HG02981 (cell line): ENCODE results near the gene ANKZF1.

Experiments
- ATAC-seq: cut with Tn5 transposase; IDR thresholded peaks from one replicate; pipeline ENCODE4 v1.9.1; 2021; ENCODE audit warnings: mild to moderate bottlenecking, moderate library complexity; ENCODE audit not compliant: unreplicated experiment

The ANKZF1 gene

DNA sequence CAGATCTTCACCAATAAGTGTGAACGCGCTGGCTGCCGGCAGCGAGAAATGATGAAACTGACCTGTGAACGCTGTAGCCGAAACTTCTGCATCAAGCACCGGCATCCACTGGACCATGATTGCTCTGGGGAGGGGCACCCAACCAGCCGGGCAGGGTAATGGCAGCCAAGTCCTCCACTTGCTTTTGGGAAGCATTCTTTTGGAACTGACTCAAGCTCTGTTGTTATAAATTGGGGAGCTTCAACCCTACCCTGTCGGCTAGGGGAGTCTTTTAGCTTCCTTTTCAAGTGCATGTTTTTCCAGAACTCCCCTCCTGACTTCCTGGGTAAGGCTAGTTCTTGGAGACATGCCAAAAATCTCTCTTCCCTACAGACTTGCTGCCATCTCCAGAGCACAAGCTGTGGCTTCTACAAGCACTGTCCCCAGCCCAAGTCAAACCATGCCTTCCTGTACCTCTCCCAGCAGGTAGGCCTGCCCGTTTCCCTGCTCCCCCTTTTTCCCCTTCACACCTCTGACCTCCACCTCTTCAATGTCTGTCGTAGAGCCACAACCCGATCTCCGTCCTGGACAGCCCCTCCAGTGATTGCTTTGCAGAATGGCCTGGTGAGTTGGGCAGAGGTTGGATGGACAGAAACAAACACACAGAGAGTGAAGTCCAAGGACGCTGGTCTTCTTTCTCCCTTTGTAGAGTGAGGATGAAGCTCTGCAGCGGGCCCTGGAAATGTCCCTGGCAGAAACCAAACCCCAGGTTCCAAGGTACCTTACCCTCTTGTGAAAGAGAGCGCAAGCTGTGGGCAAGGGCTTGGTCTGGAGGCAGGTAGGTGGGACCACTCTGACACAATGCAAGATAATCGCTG lies 21.5 kb upstream of the ANKZF1 start:
- ATAC-seq = no peak

DNA sequence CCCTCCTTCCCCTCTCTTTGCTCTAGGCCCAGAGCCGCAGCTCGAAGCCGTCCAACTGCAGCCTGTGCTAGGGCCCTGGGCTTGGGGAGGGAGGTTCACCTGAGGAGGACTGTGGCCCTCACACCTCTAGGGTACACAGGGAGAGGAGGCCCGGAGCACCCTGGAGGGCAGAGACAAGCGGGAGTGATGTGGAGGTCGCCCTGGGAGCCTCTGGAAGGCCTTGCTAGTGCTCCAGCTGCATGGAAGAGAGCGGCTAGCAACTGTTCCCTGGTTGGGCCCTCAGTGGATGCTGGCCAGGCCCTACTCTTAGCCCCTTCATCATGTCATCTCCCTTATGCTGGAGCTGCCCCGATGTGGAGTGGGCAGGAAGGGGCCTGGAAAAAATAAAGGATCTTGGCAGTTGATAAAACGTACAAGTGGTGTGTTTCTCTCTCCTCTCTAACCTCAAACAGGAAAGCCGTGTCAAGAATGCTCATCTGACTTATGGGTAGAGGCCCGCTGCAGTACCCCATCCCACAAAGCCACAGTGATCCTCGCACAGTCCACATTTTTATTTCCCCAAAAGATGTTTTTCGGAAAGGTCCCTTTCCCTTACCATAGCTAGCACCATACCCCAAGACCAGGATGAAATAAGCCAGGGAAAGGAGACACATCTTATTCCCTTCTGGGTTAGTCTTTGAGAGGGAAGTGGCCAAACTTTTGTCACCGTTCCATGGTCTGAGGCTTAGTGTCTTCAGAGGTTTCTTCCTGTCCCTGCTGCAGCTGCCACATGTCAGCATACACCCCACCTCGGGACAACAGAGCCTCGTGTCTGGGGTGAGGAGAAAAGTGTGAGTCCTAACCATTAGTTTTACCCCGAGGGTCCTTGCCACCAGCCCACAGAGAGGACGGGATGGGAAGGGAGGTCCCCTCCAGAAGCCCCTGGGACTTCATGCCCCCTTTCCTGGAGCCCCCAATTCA lies 20.1 kb upstream of the ANKZF1 start:
- no peak for ATAC-seq

DNA sequence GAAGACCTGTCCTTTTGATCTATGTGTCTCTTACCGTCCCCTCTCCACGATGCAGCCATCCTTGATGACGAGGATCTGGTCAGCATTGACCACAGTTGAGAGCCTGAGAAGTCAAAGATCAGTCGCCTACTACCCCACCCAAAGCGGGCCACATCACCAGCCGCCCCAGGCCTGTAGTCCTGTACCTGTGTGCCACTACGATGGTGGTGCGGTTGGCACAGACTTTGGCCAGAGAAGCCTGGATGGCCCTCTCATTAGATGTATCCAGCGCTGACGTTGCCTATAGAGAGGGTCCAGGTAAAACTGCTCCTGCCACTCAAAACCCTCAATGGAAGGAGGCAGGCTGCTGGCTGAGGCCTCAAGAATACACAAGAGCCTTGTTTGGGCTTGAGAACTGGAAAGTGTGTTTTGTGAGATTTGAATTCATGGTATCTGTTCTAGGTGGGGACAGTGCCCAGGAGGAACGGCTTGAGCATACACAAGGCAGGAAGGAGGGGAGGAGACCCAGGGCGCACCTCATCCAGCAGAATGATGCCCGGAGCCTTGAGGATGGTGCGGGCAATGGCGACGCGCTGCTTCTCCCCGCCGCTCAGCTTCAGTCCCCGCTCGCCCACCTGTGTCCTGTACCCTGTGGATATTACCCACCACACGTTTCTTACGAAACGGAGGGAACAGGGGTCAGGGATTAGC lies 19.3 kb upstream of the ANKZF1 start:
- no peak for ATAC-seq

DNA sequence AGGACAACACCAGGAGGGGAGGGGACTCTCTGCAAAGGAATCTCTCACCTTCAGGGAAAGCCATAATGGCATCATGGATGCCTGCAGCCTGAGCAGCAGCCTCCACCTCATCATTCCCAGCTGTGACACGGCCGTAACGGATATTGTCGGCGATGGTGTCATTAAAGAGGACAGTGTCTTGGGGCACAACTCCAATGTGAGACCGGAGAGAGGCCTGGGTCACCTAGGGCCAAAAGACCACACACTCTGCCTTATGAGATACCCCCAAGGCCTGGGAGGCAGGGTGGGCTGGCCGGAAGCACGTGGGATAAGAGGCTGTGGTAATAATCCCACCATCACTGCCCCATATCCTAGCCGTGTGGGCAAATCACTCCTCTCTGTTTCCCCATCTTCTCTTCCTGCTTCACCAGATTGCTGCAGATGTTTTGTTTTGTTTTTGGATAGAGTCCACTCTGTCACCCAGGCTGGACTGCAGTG lies 18.7 kb upstream of the ANKZF1 start:
- no peak for ATAC-seq

DNA sequence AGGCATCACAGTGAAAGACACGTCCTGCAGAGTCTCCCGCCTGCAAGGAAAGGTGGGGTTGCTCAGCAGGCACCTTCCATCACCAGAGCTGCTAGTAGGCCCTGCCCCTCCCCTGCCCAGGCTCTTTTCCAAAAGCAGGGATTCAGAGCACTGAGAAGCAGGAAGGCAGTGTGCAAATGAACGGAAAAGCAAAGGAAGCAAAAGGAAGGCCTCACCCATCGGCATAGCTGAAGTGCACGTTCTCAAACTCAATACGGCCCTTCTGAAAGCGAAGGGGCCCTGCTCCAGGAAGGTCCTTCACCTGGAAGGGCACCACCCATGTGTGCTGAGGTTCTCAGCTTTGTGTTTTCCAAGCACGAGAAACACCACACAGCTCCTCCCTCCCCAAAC lies 16.6 kb upstream of the ANKZF1 start:
- ATAC-seq = no peak

DNA sequence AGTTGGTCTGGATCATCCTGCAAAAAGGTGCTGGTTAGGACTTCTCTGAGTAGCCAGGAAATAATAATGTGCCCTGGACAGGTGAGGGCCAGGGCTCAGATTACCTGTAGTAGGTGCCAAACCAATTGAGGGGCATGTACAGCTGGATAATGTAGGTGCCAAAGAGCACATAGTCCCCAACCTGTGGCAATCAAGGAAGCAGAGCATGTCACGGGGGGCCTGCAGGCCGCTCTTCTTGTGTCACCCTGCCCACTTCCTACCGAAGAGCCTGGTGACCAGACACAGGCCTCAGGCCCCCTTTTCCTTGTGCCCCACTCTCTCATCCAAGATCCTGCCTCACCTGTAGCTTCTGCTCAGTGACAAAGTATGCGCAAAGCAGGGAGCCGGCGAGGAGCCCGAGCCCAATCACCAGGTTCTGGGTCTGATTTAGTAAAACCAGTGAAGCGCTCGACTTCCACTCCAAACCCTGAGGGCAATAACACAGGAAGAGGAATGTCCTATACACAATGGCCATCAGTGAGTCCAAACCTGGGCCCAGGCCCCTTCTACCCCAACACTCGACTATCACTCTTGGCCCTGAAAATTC lies 16.0 kb upstream of the ANKZF1 start:
- no peak for ATAC-seq

DNA sequence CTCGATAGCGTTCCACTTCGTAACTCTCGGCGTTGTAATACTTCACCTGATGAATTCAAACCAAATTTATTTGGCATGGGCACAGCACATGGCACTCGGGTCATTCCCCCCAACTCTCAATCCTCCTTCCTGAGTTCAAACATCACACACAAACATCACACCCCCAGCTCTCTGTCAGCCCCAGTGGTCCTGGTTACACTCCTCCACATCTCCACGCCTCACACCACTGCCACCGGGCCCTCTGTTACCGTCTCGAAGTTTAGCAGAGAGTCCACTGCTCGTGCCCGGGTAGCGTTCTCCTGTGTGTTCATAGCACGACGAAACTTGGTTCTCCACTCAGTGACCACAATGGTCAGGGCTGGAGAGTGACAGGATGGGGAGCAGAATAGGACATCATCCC lies 15.5 kb upstream of the ANKZF1 start:
- ATAC-seq = no peak

DNA sequence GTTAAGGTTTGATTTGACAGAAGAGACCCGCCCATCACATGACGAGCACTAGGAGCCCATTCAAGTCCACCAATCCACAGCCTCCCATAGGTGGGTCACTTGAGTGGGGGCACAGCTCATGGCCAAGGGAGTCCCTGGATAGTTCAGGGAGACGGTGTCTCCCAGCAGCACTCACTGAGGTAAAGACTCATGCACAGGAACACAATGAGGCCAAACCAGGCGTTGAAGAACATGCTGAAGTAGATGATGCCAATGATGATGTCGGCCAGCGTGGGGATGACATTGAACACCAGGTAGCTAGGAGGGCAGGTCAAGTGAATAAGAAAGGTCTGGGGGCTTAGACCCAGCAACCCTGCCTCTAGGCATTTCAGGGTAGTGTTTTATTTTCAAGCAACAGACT lies 14.8 kb upstream of the ANKZF1 start:
- no peak for ATAC-seq

DNA sequence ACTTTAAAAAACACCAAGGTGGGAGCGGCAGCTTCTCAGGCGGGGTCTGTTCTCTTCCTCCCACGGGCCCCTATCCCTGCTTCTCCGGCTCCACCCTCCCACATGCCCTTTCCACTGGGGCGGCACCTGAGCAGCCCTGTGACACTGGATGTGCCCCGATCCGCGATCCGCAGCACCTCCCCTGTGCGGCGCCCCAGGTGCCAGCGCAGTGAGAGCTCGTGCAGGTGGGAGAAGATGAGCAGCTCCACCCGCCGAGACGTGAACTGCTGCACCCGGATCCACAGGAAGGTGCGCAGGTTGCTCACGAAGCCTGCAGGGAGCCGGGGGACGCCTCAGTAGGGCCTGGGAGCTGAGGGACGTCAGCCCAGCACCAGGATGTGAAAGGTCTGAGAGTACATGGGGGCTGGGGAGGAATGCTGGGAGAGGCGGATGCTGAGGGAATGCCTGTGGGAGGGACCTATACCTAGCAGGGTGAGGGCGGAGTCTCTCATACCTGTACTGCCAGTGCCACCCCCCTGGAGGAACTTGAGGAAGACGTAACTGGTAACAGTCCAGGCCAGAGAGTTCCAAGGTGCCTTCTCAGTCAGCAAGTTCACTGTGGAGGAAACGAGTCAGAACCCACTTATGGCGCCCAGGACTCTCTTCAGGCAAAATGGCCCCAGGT lies 13.6 kb upstream of the ANKZF1 start:
- no peak for ATAC-seq

DNA sequence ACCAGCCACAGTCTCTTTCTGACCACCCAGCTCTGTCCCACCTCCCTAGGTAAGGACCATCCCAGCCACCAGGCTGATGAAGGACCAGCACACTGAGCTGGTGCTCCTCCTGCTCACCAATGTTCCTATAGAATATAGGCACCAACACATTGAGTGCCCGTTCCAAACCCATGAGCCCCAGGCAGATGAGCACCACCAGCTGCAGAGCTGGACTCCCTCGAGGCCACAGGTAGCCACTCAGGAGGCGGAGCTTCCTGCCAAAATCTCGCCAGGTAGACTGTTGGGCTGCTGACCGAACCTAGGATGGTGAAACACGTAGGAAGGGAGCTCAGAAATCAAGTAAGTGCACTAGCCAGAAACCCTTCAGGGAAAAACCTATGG lies 13.1 kb upstream of the ANKZF1 start:
- no peak for ATAC-seq

DNA sequence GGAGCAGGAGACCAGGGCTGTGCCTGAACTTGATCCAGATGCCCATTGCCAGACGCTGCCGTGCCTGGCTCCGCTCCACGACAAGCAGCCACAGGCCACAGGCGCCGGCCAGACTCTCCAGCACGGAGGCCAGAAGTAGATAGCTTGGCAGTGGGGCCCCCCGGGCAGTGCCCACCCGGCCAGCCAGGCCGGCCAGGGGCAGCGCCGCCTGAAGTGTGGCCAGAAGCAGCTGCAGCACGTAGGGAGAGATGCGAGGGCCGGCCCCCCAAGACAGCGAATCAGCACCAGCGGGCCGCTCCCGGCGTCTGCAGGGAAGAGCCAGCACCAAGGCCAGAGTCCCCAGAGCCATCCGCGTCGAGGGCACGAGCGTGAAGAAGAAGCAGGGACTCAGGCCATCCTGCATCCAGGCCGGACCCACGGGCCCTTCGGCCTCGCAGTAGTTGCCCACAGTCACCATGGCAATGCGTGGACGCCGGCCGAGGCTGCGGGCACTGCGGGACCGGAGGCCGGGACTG lies 11.3 kb upstream of the ANKZF1 start:
- peak; percentile 18 for ATAC-seq

DNA sequence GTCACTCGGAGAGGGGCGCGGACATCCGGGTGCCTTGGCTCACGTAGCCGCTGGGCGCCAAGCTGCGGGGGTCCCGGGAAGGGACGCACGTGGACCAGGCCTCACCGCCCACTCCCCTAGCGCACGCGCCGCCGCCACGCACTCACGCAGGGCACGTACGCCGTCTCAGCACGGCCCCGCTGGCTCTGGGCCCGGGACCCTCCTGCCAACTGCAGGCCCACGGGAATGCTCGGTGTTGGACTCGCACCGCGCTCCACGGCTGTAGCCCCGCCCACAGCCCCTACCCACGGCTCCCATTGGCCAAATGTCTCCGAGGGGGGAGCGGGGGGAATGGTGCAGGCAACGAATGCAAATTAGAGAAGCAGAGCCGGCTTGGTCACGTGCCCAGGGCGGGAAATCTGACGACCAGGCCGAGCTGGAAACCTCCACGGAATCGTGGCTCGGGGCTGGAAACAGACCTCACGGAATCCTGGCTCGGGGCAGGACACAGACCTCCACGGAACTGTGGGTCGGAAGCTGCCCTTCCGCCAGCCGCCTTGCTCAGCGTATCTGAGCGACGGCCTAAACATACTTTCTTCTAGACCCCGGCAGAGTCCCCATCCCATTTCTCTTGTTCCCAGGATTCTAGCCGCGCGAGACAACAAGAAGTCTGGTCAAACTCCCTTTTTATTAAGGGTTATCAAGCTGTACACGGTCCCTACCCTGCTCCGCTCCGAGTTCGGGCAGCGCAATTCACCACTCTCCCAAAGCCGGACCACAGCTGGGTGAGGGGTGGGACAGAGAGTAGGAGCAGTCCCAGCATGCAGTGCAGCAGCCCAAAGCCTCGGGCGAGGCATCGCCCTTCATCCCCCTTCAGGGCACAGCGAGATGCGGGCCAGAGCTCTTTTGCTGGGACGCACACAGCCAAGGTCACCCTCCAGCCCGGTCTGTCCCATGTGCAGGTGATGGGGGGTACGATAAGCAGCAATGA lies 10.6 kb upstream of the ANKZF1 start, which contains the start of gene ABCB6:
Gene ABCB6 (minus strand): TSS at position 227 of the 970 bp plus-strand sequence. CDS start 285 bp downstream, outside the sequence.
- peak; percentile 78 for ATAC-seq

DNA sequence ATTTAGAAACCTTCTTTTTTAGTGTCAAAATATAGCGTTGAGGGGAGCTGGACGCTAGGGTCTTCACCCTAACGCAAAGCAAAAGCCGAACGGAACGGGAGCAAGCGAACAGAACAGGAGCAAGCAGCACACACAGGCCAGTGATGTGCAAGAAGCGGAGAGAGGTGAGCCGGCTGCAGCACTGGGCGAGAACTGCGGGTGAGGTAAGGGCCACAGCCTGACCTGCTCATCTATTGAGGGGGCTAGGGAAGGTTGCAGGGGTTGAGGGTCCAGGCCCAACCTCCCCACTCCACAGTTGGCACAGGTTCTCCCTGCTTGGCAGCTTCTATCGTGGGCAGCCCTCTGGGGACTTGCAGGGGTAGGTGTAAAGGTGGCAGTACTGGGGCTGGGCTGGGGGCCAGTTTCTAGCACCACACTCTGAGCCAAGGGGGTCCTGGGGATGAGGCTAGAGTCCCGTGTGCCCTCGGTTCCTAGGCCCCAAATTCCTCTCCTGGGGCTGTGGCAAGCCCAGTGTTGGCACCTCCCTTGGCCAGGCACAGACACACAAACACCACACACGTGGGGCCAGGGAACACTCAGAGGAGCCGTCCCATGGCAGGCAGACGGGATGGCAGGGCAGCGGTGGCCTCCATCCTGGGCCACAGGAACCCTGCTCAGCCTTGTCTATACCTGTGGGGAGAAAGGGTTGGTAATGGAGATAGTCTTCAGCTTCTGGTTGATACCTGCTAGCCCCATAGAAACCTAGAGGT lies 9.6 kb upstream of the ANKZF1 start:
- no peak for ATAC-seq

DNA sequence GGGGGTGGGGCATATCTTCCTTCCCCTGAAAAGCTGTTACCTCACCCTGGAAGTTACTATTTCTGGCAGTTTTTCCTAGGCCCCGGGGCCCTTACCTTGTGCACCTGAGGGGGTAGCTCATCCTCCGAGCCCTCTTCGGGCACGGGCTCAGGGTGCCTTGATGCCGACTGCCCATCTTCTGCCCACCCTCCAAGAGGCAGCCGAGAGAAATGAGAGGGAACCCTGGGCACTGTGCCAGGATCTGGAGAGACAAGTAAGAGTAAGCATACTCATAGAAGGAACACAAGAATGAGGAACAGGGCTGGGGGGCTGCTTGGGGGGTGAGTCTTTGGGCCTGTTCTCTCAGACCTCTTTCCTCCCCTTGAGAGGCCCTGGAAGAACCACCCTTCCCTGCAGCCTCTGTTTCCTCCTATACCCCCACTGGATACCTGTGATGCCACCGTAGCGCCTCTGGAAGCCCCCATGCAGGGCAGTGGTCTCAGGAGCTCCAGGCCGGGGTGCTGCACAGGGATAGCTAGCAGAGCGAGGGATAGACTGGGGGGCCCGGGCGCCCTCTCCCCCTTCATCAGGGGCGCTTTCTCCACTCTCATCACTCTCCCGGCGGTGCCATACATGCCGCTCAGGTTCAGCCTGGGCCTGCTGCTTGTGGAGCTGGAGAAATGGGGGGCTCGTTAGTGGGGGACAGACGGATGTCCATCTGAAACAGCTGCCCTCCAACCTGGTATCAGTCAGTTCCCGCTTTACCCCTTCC lies 8.8 kb upstream of the ANKZF1 start:
- ATAC-seq = no peak

DNA sequence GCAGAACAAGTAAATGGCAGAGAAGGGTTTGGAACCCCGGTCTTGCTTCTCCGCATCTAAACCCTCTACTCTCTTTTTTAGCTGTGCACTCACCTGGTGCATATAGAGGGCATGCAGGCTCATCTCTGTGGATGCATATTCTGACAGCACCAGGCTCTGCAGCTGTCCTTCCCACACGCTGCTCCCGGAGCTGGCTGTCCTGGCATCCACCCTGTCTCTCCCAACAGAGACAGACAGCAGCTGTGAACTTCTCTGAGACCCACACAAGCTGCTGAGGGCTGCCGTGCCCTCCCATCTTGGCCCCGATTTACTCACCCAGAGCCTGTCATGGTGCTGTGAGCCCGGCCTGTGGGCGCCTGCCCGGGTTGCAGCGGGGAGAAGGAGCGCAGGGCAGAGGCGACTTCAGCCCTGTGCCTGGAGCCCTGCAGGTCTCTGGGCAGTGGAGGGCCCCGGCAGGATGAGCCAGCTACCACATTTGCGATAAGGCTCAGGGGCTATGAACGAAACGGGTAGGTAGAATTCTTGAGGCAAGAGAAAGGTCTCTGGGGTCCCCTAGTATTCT lies 7.6 kb upstream of the ANKZF1 start:
- no peak for ATAC-seq

DNA sequence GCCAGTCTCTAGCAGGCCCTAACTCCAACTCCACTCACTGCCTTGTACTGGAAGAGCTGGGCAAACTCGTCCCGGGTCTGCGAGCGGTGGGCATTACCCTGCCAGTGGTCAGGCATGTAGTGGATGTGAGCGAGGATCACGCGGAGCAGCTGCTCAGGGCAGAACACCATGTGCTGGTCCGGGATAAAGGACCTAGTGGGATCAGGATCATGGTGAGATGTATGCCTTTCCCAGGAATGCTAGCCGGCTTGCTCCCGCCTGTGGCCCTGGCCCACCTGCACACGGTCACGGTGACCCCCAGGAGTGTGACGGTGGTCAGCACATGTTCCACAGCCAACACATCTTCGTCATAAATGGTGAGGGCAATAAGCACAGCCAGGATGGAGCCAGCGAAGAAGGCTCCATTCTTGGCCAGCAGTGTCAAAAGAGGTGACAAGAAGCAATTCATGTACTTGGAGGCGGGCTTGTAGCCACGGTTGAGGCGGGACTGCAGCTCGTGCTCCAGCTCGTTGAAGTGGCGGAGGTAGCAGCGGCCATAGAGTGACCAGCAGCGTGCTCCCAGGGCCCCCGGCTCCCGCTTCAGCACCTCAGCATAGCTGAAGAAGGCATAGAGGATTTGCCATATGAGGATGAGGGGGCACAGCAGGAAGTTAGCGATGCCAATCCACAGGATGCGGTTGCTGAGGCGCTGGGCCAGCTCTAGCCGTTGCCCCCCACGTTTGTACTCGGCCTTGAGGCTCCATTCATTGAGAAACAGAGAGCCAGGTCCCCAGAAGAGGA lies 5.6 kb upstream of the ANKZF1 start:
- no peak for ATAC-seq
